ENCODE results near the gene PGGT1B.

The PGGT1B gene

DNA sequence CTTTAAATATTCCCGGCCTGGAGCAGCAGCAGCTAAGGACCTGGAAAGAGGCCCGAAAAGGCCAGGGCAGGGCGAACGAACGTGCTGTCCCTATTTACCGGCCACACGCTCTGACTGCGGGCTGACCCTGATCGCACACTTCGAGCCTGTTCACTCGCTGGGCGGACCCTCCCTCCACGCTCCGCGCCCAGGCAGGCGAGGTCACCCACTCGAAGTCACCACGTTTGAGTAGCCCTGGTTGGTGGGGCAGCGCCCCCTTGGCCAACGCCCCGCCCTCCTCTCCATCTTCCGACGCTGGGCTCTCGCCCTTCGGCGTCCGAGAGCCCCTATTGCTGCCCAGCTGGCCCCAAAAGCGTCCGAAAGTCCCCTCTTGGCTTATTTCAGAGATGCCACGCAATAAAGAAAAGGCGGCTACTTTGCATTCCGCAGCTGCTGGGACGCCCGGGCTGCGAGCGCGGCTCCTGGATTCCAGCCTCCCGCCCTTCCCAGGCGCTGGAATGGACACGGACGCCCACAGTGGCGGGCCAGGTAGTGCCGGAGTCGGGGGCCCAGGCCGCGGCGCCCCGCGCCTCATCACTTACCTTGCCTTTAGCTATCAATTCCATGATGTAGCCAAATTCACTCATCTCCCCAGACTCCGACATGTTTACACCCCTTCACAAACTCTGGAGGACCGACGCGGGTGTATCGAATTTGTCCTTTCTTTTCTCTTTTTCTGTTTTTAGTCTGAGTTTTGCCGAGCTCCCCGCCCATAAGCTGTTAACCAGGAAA is 83.1 kb downstream of the PGGT1B start:
- peak in 2 of 4 experiments; percentile 11 for DNase-seq

DNA sequence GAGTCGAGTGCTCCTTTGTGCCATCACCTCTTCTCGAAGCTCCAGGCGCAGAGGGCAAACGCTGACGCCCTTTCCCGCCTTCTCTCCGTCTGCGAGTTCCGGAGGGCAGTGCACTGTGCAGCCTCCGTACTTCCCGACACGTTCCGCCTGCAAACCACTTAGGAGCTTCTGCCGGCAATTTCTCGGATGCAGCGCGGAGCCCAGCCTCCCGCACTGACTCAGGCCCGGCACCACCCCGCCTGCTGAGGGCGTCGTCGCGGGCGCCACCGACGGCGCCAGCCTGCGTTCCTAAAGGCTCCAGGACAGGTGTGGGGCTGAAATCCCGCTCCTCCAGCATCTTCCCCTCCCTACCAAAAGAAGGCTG is 83.7 kb downstream of the PGGT1B start:
- DNase-seq = peak in 2 of 4 experiments; percentile 13 to 34

DNA sequence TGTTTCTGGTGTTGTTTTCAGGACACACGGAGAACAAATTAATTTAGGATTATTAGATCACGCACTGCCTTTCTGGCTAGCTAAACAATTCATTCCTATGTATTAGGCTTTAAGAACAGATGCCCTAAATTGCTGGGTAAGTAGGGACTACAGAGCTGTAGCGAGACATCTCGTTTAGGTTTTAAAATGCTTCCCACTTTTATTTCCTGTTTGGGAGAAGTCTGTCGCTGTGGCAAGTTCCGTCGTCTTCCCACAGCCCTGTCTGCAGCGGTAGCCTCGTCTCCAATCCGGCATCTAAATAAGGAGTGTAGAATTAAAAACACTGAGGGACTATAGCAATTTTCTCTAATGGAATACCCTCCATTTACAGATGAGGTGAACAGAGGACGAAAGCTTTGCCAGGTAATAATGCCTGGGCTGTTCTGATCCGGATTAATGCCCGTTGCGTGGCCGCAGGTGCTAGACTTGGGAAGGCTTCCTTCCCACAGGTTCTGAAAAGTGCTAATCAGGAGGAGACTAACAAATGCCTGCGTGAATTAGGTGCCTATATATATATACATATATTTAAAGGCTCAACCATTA is 91.7 kb downstream of the PGGT1B start:
- DNase-seq = peak; percentile 27 to 67 (median 56)

DNA sequence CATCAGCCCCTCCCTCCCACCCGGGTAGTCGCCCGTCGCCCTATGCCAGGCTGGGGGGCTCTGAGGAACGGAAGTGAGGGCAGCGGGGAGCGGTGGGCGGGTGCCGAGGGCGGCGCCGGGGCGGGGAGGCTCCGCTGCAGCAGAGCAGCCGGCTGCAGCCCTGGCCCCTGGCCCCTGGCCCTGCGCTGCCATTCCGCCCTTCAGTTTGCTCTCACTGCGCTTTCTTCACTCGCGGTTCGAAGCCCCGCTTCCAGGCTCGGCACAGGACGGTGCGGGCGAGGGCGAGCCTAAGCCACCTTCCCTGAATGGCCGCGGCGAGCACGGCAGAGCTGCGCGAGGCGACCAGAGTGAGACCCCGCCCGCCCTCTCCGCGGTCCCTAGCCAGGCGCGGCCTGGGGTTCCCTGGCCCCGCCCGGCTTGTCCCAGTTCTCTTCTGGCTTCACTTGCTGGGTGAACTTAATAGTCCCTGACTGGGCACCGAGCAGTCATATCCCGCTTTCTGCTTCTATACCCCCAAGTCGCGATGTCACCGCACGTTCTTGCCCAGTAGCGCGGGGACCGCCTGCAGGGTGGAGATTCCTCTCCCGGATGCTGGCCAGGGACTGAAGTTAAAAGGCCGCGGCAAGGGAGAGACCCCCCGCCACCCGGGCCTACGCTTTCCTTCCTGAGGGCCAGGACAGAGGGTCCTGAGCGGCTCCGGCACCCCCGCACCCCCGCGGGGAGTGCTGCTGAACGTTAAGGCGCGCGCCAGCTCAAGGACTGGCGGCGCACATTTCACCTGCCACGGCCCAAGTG is 92.3 kb downstream of the PGGT1B start:
- peak in 1 of 4 experiments; percentile 23 for DNase-seq

DNA sequence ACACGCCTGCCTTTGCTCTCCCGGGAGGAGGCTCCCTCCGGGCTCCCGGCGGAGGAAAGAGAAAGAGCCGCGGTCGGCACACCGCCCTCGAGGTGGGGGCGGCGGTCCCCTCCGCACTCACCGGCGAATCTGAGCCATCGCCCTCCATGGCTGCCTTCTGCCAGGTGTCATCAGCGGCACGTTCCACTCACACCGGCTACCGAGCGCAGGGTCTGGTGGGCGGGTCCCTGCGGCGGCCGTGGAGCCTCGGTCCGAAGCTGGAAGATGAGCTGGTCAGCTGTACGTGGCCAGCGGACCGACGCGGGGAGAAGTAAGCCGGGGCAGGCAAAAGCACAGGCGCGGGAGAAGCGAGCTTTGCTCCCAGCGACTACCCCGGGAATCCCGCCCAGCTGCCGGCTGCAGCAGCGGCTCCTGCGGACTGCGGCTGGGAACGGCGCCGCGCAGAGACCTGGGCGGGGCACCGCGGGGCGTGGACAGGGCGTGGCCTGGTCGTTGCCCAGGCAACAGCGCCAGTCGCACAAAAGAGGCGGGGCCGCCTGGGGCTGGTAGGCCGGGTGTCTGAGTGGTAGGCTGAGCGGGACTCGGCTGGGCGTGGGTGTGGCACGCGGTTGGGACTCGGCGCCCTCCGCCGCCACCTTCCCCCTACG is 93.1 kb downstream of the PGGT1B start, which contains the start of gene TRIM36:
TRIM36 (minus strand) TSS at position 422 of the 647 bp plus-strand sequence; CDS start at position 148, 274 bp downstream.
- peak; percentile 97 to 98 (median 98) for DNase-seq

- DNase-seq = peak; percentile 67 to 88 (median 83)
Measured at GRCh38 chr5:115168829-115169486, 93.7 kb downstream of the PGGT1B start.

DNA sequence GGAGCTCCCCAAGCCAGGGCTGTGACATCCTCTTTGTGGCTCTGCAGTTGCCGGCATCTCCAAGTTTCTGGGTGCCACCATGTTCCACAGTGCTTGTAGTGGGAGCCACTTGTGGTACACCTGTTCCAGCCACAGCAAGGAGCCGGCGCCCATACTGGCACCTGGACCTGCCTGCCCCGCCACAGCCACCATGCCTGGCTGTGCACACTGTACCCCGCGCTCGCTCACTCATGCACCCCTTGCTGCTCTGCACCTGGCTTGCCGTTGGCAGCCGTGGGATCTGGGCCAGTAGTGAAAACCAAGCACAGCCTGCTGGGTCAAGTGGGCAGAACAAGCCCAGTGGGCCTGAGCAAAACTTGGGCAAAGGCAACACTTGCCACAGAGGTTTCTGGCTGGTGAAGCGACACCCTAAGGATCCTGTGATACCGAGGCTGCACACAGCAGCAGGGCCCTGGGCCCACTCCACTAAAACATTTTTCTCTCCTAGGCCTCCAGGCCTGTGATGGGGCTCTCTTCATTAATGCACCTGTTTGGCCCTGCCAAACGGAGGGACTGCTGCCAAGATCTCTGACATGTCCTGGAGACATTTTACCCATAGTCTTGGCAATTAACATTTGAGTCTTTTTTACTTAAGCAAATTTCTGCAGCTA is 95.8 kb downstream of the PGGT1B start:
- DNase-seq = no peak

DNA sequence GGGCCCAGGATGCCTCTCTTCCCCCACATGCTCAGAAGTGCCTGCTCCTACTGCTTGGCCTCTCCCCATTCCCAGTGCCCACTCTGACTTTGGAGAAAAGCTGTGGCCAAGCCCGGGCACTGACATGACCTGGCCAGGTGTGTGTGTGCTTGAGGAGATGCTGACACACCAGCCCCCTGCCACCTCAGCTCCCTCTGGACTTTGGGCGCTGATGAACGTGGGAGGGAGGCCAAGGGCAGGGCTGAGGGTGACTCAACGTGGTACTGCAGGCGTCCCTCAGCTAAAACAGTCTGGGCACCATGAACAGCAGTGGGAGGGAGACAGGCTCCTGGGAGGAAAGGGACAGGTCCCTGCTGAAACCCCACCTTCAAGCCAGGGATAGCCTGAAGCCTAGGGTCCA is 96.9 kb downstream of the PGGT1B start:
- DNase-seq = no peak

- no peak for DNase-seq
Measured at GRCh38 chr5:115160975-115161475, 101.7 kb downstream of the PGGT1B start.
